GM19463 (cell line): ENCODE data around the gene VTN.

ENCODE experiments used
- ATAC-seq: cut with Tn5 transposase; IDR thresholded peaks from one replicate; pipeline ENCODE4 v1.9.1; 2021; ENCODE audit warnings: mild to moderate bottlenecking, moderate library complexity; ENCODE audit not compliant: unreplicated experiment

The VTN gene

GRCh38 chr17:28396635-28397239, 26.6 kb upstream of the VTN start:
- no peak for ATAC-seq

GRCh38 chr17:28395968-28396367, 25.9 kb upstream of the VTN start:
- ATAC-seq = no peak

- no peak for ATAC-seq
Measured at GRCh38 chr17:28395426-28395825, 25.3 kb upstream of the VTN start.

GRCh38 chr17:28394337-28395116, 24.4 kb upstream of the VTN start:
- ATAC-seq = no peak

- ATAC-seq = no peak
Measured at GRCh38 chr17:28392491-28392890, 22.4 kb upstream of the VTN start.

GRCh38 chr17:28391401-28391800, 21.3 kb upstream of the VTN start:
- ATAC-seq = no peak

- ATAC-seq = no peak
Measured at GRCh38 chr17:28390984-28391383, 20.9 kb upstream of the VTN start.

- no peak for ATAC-seq
Measured at GRCh38 chr17:28390563-28390962, 20.5 kb upstream of the VTN start.

- no peak for ATAC-seq
Measured at GRCh38 chr17:28390141-28390540, 20.0 kb upstream of the VTN start.

- no peak for ATAC-seq
Measured at GRCh38 chr17:28388106-28388505, 18.0 kb upstream of the VTN start.

GRCh38 chr17:28386391-28386790, 16.3 kb upstream of the VTN start:
- no peak for ATAC-seq

GRCh38 chr17:28385406-28385805, 15.3 kb upstream of the VTN start:
- no peak for ATAC-seq

GRCh38 chr17:28385037-28385400, 14.9 kb upstream of the VTN start:
- ATAC-seq = peak; percentile 29

GRCh38 chr17:28384281-28385036, 14.4 kb upstream of the VTN start:
- ATAC-seq = peak; percentile 79

- ATAC-seq = no peak
Measured at GRCh38 chr17:28381141-28381825, 11.2 kb upstream of the VTN start.

- no peak for ATAC-seq
Measured at GRCh38 chr17:28379814-28380801, 10.0 kb upstream of the VTN start.

- ATAC-seq = no peak
Measured at GRCh38 chr17:28372945-28373274, 2.8 kb upstream of the VTN start.

- ATAC-seq = peak; percentile 21
Measured at GRCh38 chr17:28372203-28372944, 2.3 kb upstream of the VTN start.
